DOHH2 (cell line): ENCODE measurements around the gene NUDCD2.

ENCODE experiments used
- H3F3A ChIP-seq: fragments of 200-600 bp; sonication (generic), shearing (Covaris generic); 2 replicates; pipeline ENCODE4 v1.6.0; 2016; ENCODE audit warnings: antibody characterized with exemption, mild to moderate bottlenecking; ENCODE audit not compliant: control insufficient read depth, insufficient read depth
- H3K27ac ChIP-seq: fragments of 200-600 bp; sonication (generic); 2 replicates; pipeline ENCODE4 v1.5.1; 2014; ENCODE audit warnings: low read depth, mild to moderate bottlenecking, low read length, moderate library complexity
- H3K27me3 ChIP-seq: fragments of 200-600 bp; sonication (generic); 2 replicates; pipeline ENCODE4 v1.6.1; 2014; ENCODE audit warnings: mild to moderate bottlenecking, low read length, mixed read lengths; ENCODE audit not compliant: control insufficient read depth
- H3K36me3 ChIP-seq: fragments of 200-600 bp; sonication (generic); 2 replicates; pipeline ENCODE4 v1.6.1; 2014; ENCODE audit warnings: mild to moderate bottlenecking, low read length, moderate library complexity, mixed read lengths; ENCODE audit not compliant: control insufficient read depth
- H3K4me1 ChIP-seq: fragments of 200-600 bp; sonication (generic); 2 replicates; pipeline ENCODE4 v1.6.1; 2014; ENCODE audit warnings: mild to moderate bottlenecking, low read length, mixed read lengths; ENCODE audit not compliant: control insufficient read depth
- H3K4me2 ChIP-seq: fragments of 200-600 bp; sonication (generic); 2 replicates; pipeline ENCODE4 v1.6.0; 2014; ENCODE audit warnings: mild to moderate bottlenecking, low read length, moderate library complexity
- H3K4me3 ChIP-seq: fragments of 200-600 bp; sonication (generic); 2 replicates; pipeline ENCODE4 v1.5.1; 2014; ENCODE audit warnings: mild to moderate bottlenecking, low read length, mixed read lengths
- H3K79me2 ChIP-seq: fragments of 200-600 bp; sonication (generic); 2 replicates; pipeline ENCODE4 v1.6.1; 2014; ENCODE audit warnings: mild to moderate bottlenecking, low read length, mixed read lengths; ENCODE audit not compliant: control insufficient read depth
- H3K9me2 ChIP-seq: fragments of 200-600 bp; sonication (generic); replicated peaks from 2 replicates; pipeline ENCODE4 v1.6.1; 2014; ENCODE audit warnings: mild to moderate bottlenecking, low read length, mixed read lengths; ENCODE audit not compliant: control insufficient read depth
- H3K9me3 ChIP-seq: fragments of 200-600 bp; sonication (generic); 2 replicates; pipeline ENCODE4 v1.6.1; 2014; ENCODE audit warnings: antibody characterized with exemption, low read length, mixed read lengths; ENCODE audit not compliant: control insufficient read depth, insufficient read depth
- H4K20me1 ChIP-seq: fragments of 200-600 bp; sonication (generic); 2 replicates; pipeline ENCODE4 v1.6.0; 2014; ENCODE audit warnings: low read depth, mild to moderate bottlenecking, antibody characterized with exemption, low read length, moderate library complexity; ENCODE audit not compliant: control insufficient read depth, insufficient read depth
- CTCF ChIP-seq: fragments of 200-600 bp; sonication (generic); IDR thresholded peaks from one replicate; pipeline ENCODE4 v1.5.1; 2014; ENCODE audit warnings: antibody characterized with exemption, mild to moderate bottlenecking, low read depth, low read length; ENCODE audit not compliant: poor library complexity, severe bottlenecking
- EZH2phosphoT487 ChIP-seq: fragments of 200-600 bp; sonication (generic); IDR thresholded peaks from 2 replicates; pipeline ENCODE4 v1.6.1; 2017; ENCODE audit warnings: borderline replicate concordance, mild to moderate bottlenecking, antibody characterized with exemption, low read length, moderate library complexity, mixed read lengths

NUDCD2 gene

GRCh38 chr5:163459462-163459818 lies 462 bp downstream of the NUDCD2 start:
- Histone ChIP-seq H3F3A (peaks cover 27% of the 10 kb centered on the region), H3K79me2 (peaks cover 93% of the 10 kb centered on the region), H3K9me2 (no peaks in the 10 kb centered on the region), H3K36me3 (peaks cover 76% of the 10 kb centered on the region), H3K4me2 (peak overlapping the region; percentile 64), H4K20me1 (no peaks in the 10 kb centered on the region), H3K4me1 (peaks cover 37% of the 10 kb centered on the region), H3K4me3 (peak overlapping the region; percentile 97), H3K27me3 (no peaks in the 10 kb centered on the region), H3K27ac (peak overlapping the region; percentile 92), H3K9me3 (no peaks in the 10 kb centered on the region)
- TF ChIP-seq EZH2phosphoT487 = no peak
- TF ChIP-seq CTCF = no peak

GRCh38 chr5:163458778-163459385 lies 1.0 kb downstream of the NUDCD2 start:
- TF ChIP-seq EZH2phosphoT487 = no peak
- Histone ChIP-seq H3K36me3 (peaks cover 73% of the 10 kb centered on the region), H3K9me2 (no peaks in the 10 kb centered on the region), H3K79me2 (peaks cover 87% of the 10 kb centered on the region), H3K27me3 (no peaks in the 10 kb centered on the region), H3K4me1 (peaks cover 34% of the 10 kb centered on the region), H3F3A (peaks cover 28% of the 10 kb centered on the region), H3K4me2 (peak overlapping the region; percentile 64), H4K20me1 (no peaks in the 10 kb centered on the region), H3K9me3 (no peaks in the 10 kb centered on the region), H3K4me3 (peak overlapping the region; percentile 97), H3K27ac (peak overlapping the region; percentile 92)

- peaks cover 32% of the 10 kb centered on the region for H3F3A ChIP-seq
These were observed 3.1 kb downstream of the NUDCD2 start for GRCh38 chr5:163456840-163457239.

More at GRCh38 chr5:163456840-163457239, 3.1 kb downstream of the NUDCD2 start:
- H3K27ac ChIP-seq = no peak overlapping the region
- H4K20me1 ChIP-seq = no peaks in the 10 kb centered on the region
- peak overlapping the region; percentile 64 for H3K4me2 ChIP-seq
- 0 out of 2 replicates have a peak overlapping the region, but pooled peaks have one; percentile 18 for H3K4me3 ChIP-seq
- H3K9me3 ChIP-seq = no peaks in the 10 kb centered on the region
- no peaks in the 10 kb centered on the region for H3K27me3 ChIP-seq
- H3K4me1 ChIP-seq = peaks cover 17% of the 10 kb centered on the region
- no peak for TF ChIP-seq CTCF
- TF ChIP-seq EZH2phosphoT487 = no peak
- H3K79me2 ChIP-seq = peaks cover 69% of the 10 kb centered on the region
- peaks cover 71% of the 10 kb centered on the region for H3K36me3 ChIP-seq
- no peaks in the 10 kb centered on the region for H3K9me2 ChIP-seq
